Activated B cell treated with CpG ODN at 0.5 μM for 24 hours (primary cell): ENCODE results near the gene C8B. TPM values are rescaled to one million over a fixed set of nuclear protein-coding genes. Genes with fewer than 3 reads are reported as not detected.

Experiments used
- ATAC-seq: fragments of 200-7000 bp; cut with Tn5 transposase; one replicate; pipeline ENCODE4 v1.10.0; 2021; ENCODE audit warnings: low read depth, mild to moderate bottlenecking, moderate library complexity
- CTCF ChIA-PET: fragments of 350-600 bp; sonication (Branson Sonifier 250); formaldehyde crosslinking; loops from one replicate; lab custom pipeline; 2021; ENCODE audit warnings: antibody characterized with exemption; lab: Charles Lee
- POLR2A ChIA-PET: fragments of 350-600 bp; sonication (Branson Sonifier 250); formaldehyde crosslinking; loops from one replicate; lab custom pipeline; 2021; ENCODE audit warnings: antibody characterized with exemption; lab: Charles Lee
- DNase-seq: peaks from one replicate; pipeline ENCODE4 v3.0.0; 2022
- H3K27ac Mint-ChIP-seq: one replicate; pipeline ENCODE4 v1.8.0; 2020; ENCODE audit warnings: mixed read lengths
- H3K27me3 Mint-ChIP-seq: one replicate; pipeline ENCODE4 v1.8.0; 2021; ENCODE audit warnings: mixed read lengths
- H3K36me3 Mint-ChIP-seq: one replicate; pipeline ENCODE4 v1.8.0; 2021; ENCODE audit warnings: low read depth, mixed read lengths
- H3K4me1 Mint-ChIP-seq: one replicate; pipeline ENCODE4 v1.8.0; 2021; ENCODE audit warnings: mixed read lengths
- H3K4me3 Mint-ChIP-seq: one replicate; pipeline ENCODE4 v1.8.0; 2020; ENCODE audit warnings: mild to moderate bottlenecking, mixed read lengths
- H3K9me3 Mint-ChIP-seq: one replicate; pipeline ENCODE4 v1.8.0; 2020; ENCODE audit warnings: mixed read lengths
- CTCF ChIP-seq: fragments of 200-600 bp; IDR thresholded peaks from one replicate; pipeline ENCODE4 v1.8.0; 2022; ENCODE audit warnings: antibody characterized with exemption, mild to moderate bottlenecking
- intact Hi-C: fragments of 100-400 bp; cut with micrococcal nuclease; formaldehyde crosslinking; loops from one replicate; pipeline ENCODE4 v1.15.1; 2024
- total RNA-seq: library from RNA; stranded (reverse); gene quantifications from 2 replicates; pipeline ENCODE4 v1.2.3, GENCODE V29; 2022

Gene C8B
- total RNA-seq, 1 donor from 2014 or later = not detected

- TF ChIP-seq CTCF = no peak
- Mint-ChIP-seq H3K27ac (no peak overlapping the region), H3K36me3 (no peaks in the 10 kb centered on the region), H3K9me3 (no peaks in the 10 kb centered on the region), H3K4me3 (no peak overlapping the region), H3K27me3 (peaks cover 3% of the 10 kb centered on the region), H3K4me1 (no peaks in the 10 kb centered on the region)
- DNase-seq (no peak), ATAC-seq (no peak)
- POLR2A ChIA-PET = no interaction called here
- intact Hi-C loops = no loop called here
- CTCF ChIA-PET = no interaction called here
Measured at GRCh38 chr1:56908619-56909221, 57.1 kb downstream of the C8B start.

- POLR2A ChIA-PET = no interaction called here
Measured at GRCh38 chr1:56905667-56906066, 60.1 kb downstream of the C8B start.

GRCh38 chr1:56904663-56905397 lies 61.0 kb downstream of the C8B start:
- Mint-ChIP-seq H3K27me3 (peaks cover 6% of the 10 kb centered on the region), H3K4me1 (no peaks in the 10 kb centered on the region), H3K9me3 (no peaks in the 10 kb centered on the region), H3K27ac (no peak overlapping the region), H3K36me3 (no peaks in the 10 kb centered on the region), H3K4me3 (no peak overlapping the region)
- ChIA-PET POLR2A (no interaction called here), CTCF (no interaction called here)
- intact Hi-C loops = no loop called here
- no peak for DNase-seq
- ATAC-seq = no peak
- TF ChIP-seq CTCF = no peak

More at GRCh38 chr1:56905667-56906066, 60.1 kb downstream of the C8B start:
- no peaks in the 10 kb centered on the region for H3K4me1 Mint-ChIP-seq
- DNase-seq = no peak
- CTCF ChIA-PET = no interaction called here
- intact Hi-C loops = no loop called here
- no peak overlapping the region for H3K27ac Mint-ChIP-seq
- no peak for ATAC-seq
- H3K4me3 Mint-ChIP-seq = no peak overlapping the region
- H3K9me3 Mint-ChIP-seq = no peaks in the 10 kb centered on the region
- H3K36me3 Mint-ChIP-seq = no peaks in the 10 kb centered on the region
- peaks cover 6% of the 10 kb centered on the region for H3K27me3 Mint-ChIP-seq
- no peak for TF ChIP-seq CTCF

GRCh38 chr1:56903778-56904177 lies 62.0 kb downstream of the C8B start:
- Mint-ChIP-seq H3K4me3 (no peak overlapping the region), H3K27me3 (peaks cover 6% of the 10 kb centered on the region), H3K9me3 (no peaks in the 10 kb centered on the region), H3K4me1 (no peaks in the 10 kb centered on the region), H3K27ac (no peak overlapping the region), H3K36me3 (no peaks in the 10 kb centered on the region)
- no peak for ATAC-seq
- ChIA-PET CTCF (no interaction called here), POLR2A (no interaction called here)
- DNase-seq = no peak
- no peak for TF ChIP-seq CTCF
- intact Hi-C loops = no loop called here

GRCh38 chr1:56901716-56902115 lies 64.1 kb downstream of the C8B start:
- Mint-ChIP-seq H3K27ac (no peak overlapping the region), H3K9me3 (no peaks in the 10 kb centered on the region), H3K36me3 (no peaks in the 10 kb centered on the region), H3K4me3 (no peak overlapping the region), H3K27me3 (peaks cover 2% of the 10 kb centered on the region), H3K4me1 (no peaks in the 10 kb centered on the region)
- DNase-seq (no peak), ATAC-seq (no peak)
- intact Hi-C loops = no loop called here
- POLR2A ChIA-PET = no interaction called here
- TF ChIP-seq CTCF = no peak
- CTCF ChIA-PET = no interaction called here
